DOHH2 (cell line): ENCODE results near the gene KDM4F.

Experiments
- H3F3A ChIP-seq: fragments of 200-600 bp; sonication (generic), shearing (Covaris generic); 2 replicates; pipeline ENCODE4 v1.6.0; 2016; ENCODE audit warnings: antibody characterized with exemption, mild to moderate bottlenecking; ENCODE audit not compliant: control insufficient read depth, insufficient read depth
- H3K27ac ChIP-seq: fragments of 200-600 bp; sonication (generic); 2 replicates; pipeline ENCODE4 v1.5.1; 2014; ENCODE audit warnings: low read depth, mild to moderate bottlenecking, low read length, moderate library complexity
- H3K27me3 ChIP-seq: fragments of 200-600 bp; sonication (generic); 2 replicates; pipeline ENCODE4 v1.6.1; 2014; ENCODE audit warnings: mild to moderate bottlenecking, low read length, mixed read lengths; ENCODE audit not compliant: control insufficient read depth
- H3K36me3 ChIP-seq: fragments of 200-600 bp; sonication (generic); 2 replicates; pipeline ENCODE4 v1.6.1; 2014; ENCODE audit warnings: mild to moderate bottlenecking, low read length, moderate library complexity, mixed read lengths; ENCODE audit not compliant: control insufficient read depth
- H3K4me1 ChIP-seq: fragments of 200-600 bp; sonication (generic); 2 replicates; pipeline ENCODE4 v1.6.1; 2014; ENCODE audit warnings: mild to moderate bottlenecking, low read length, mixed read lengths; ENCODE audit not compliant: control insufficient read depth
- H3K4me2 ChIP-seq: fragments of 200-600 bp; sonication (generic); 2 replicates; pipeline ENCODE4 v1.6.0; 2014; ENCODE audit warnings: mild to moderate bottlenecking, low read length, moderate library complexity
- H3K4me3 ChIP-seq: fragments of 200-600 bp; sonication (generic); 2 replicates; pipeline ENCODE4 v1.5.1; 2014; ENCODE audit warnings: mild to moderate bottlenecking, low read length, mixed read lengths
- H3K79me2 ChIP-seq: fragments of 200-600 bp; sonication (generic); 2 replicates; pipeline ENCODE4 v1.6.1; 2014; ENCODE audit warnings: mild to moderate bottlenecking, low read length, mixed read lengths; ENCODE audit not compliant: control insufficient read depth
- H3K9me2 ChIP-seq: fragments of 200-600 bp; sonication (generic); replicated peaks from 2 replicates; pipeline ENCODE4 v1.6.1; 2014; ENCODE audit warnings: mild to moderate bottlenecking, low read length, mixed read lengths; ENCODE audit not compliant: control insufficient read depth
- H3K9me3 ChIP-seq: fragments of 200-600 bp; sonication (generic); 2 replicates; pipeline ENCODE4 v1.6.1; 2014; ENCODE audit warnings: antibody characterized with exemption, low read length, mixed read lengths; ENCODE audit not compliant: control insufficient read depth, insufficient read depth
- H4K20me1 ChIP-seq: fragments of 200-600 bp; sonication (generic); 2 replicates; pipeline ENCODE4 v1.6.0; 2014; ENCODE audit warnings: low read depth, mild to moderate bottlenecking, antibody characterized with exemption, low read length, moderate library complexity; ENCODE audit not compliant: control insufficient read depth, insufficient read depth
- CTCF ChIP-seq: fragments of 200-600 bp; sonication (generic); IDR thresholded peaks from one replicate; pipeline ENCODE4 v1.5.1; 2014; ENCODE audit warnings: antibody characterized with exemption, mild to moderate bottlenecking, low read depth, low read length; ENCODE audit not compliant: poor library complexity, severe bottlenecking
- EZH2phosphoT487 ChIP-seq: fragments of 200-600 bp; sonication (generic); IDR thresholded peaks from 2 replicates; pipeline ENCODE4 v1.6.1; 2017; ENCODE audit warnings: borderline replicate concordance, mild to moderate bottlenecking, antibody characterized with exemption, low read length, moderate library complexity, mixed read lengths

The KDM4F gene

GRCh38 chr11:95066716-95067038 is 17.5 kb downstream of the KDM4F start, which contains the start of gene SRSF8:
SRSF8 (plus strand) TSS chr11:95066919; CDS start chr11:95067227, 308 bp downstream.
- peaks cover 8% of the 10 kb centered on the region for H3F3A ChIP-seq
- peak within 1 kb of the TSS; percentile 87 for H3K27ac ChIP-seq

GRCh38 chr11:95067039-95067840 is 18.0 kb downstream of the KDM4F start:
- H3K27ac ChIP-seq: peak overlapping the region; percentile 87
- TF ChIP-seq CTCF (peak; percentile 45), EZH2phosphoT487 (no peak)
- no peaks in the 10 kb centered on the region for H3K9me2 ChIP-seq

More at GRCh38 chr11:95066716-95067038, 17.5 kb downstream of the KDM4F start, which contains the start of gene SRSF8:
- Histone ChIP-seq H3K4me1 (peaks cover 18% of the 10 kb centered on the region), H3K4me2 (peak within 1 kb of the TSS; percentile 67), H3K79me2 (peaks cover 47% of the 10 kb centered on the region), H3K9me2 (no peaks in the 10 kb centered on the region), H4K20me1 (no peaks in the 10 kb centered on the region), H3K4me3 (peak within 1 kb of the TSS; percentile 89), H3K27me3 (no peaks in the 10 kb centered on the region; the same call in 1 of the 2 replicates), H3K36me3 (peaks cover 42% of the 10 kb centered on the region), H3K9me3 (no peaks in the 10 kb centered on the region)
- no peak for TF ChIP-seq CTCF
- no peak for TF ChIP-seq EZH2phosphoT487

GRCh38 chr11:95067841-95068219 is 18.6 kb downstream of the KDM4F start:
- Histone ChIP-seq H3K4me2 (peak overlapping the region; percentile 67), H3K4me1 (peaks cover 18% of the 10 kb centered on the region), H3K27ac (peak overlapping the region; percentile 87), H3K36me3 (peaks cover 44% of the 10 kb centered on the region), H3K9me3 (no peaks in the 10 kb centered on the region), H4K20me1 (no peaks in the 10 kb centered on the region), H3K27me3 (no peaks in the 10 kb centered on the region), H3K9me2 (no peaks in the 10 kb centered on the region), H3K4me3 (peak overlapping the region; percentile 89), H3K79me2 (peaks cover 48% of the 10 kb centered on the region), H3F3A (peaks cover 8% of the 10 kb centered on the region)
- TF ChIP-seq CTCF (no peak), EZH2phosphoT487 (no peak)

More at GRCh38 chr11:95067039-95067840, 18.0 kb downstream of the KDM4F start:
- Histone ChIP-seq H3K4me3 (peak overlapping the region; percentile 89), H3K27me3 (no peaks in the 10 kb centered on the region), H3K36me3 (peaks cover 44% of the 10 kb centered on the region), H3F3A (peaks cover 8% of the 10 kb centered on the region), H3K79me2 (peaks cover 48% of the 10 kb centered on the region), H3K4me2 (peak overlapping the region; percentile 67), H3K4me1 (peaks cover 18% of the 10 kb centered on the region), H4K20me1 (no peaks in the 10 kb centered on the region), H3K9me3 (no peaks in the 10 kb centered on the region)
